ENCODE measurements around the gene RECQL.

Gene RECQL, protein sequence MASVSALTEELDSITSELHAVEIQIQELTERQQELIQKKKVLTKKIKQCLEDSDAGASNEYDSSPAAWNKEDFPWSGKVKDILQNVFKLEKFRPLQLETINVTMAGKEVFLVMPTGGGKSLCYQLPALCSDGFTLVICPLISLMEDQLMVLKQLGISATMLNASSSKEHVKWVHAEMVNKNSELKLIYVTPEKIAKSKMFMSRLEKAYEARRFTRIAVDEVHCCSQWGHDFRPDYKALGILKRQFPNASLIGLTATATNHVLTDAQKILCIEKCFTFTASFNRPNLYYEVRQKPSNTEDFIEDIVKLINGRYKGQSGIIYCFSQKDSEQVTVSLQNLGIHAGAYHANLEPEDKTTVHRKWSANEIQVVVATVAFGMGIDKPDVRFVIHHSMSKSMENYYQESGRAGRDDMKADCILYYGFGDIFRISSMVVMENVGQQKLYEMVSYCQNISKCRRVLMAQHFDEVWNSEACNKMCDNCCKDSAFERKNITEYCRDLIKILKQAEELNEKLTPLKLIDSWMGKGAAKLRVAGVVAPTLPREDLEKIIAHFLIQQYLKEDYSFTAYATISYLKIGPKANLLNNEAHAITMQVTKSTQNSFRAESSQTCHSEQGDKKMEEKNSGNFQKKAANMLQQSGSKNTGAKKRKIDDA

GRCh38 chr12:21501258-21502163 lies at the start of gene RECQL, which contains the start of gene GOLT1B:
RECQL (minus strand) TSS chr12:21501635; CDS start chr12:21499570, 2,065 bp downstream.
GOLT1B (plus strand) TSS chr12:21501789; CDS start chr12:21501924, 135 bp downstream.
- peak; percentile 92 for FAIRE-seq
- peak; percentile 95 for DNase-seq (ENCODE audit: low spot score)

DNA sequence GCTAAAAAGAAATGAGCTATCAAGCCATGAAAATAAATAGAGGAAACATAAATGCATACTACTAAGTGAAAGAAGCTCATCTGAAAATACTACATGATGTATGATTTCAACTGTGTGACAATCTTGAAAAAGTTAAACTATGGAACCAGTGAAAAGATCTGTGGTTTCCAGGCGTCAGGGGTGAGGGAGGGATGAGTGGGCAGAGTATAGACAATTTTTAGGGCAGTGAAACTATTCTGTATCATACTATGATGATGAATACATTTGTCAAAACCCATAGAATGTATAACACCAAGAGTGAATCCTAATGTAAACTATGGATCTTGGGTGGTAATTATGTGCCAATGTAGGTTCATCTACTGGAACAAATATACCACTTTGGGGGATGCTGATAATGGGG lies 46.0 kb upstream of the RECQL start:
- FAIRE-seq = no peak
- DNase-seq (ENCODE audit: low spot score) = no peak

DNA sequence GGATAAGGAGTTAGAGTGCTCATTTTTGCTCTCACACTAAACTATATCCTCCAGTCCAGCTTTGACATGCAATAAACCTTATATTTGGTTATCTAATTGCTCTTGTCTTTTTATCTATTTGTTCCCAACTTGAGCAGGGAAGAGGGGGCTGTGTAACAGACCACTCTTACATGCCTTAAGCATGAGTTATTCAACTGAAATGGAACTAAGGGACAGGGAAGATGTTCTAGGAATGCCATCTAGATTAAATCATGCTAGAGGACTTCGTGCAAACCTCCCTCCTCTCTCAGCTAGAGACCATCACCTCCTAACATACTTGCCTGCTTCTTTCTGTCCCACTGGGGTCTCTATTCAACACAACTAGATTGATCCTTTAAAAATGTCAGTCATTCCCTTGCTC lies 45.3 kb upstream of the RECQL start:
- DNase-seq (ENCODE audit: low spot score) (no peak), FAIRE-seq (no peak)

DNA sequence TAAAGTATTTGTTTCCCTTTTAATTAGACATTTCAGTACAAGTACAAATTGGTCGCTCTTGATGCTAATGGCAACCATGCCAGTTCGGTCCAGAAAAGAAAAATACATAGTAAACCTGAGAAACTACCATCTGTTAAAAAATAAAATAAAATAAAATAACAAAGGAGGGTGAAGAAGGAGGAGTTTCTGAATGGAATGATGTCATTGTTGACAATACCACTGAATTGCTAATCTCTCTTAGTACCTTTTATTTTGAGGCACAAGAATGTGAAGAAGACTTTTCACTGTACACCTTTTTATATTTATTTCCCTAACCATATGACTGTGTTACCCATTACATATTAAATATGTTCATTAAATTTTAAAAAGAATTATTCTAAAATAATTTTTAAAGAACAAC lies 44.1 kb upstream of the RECQL start:
- DNase-seq (ENCODE audit: low spot score) (no peak), FAIRE-seq (no peak)

- no peak for DNase-seq (ENCODE audit: low spot score)
- no peak for FAIRE-seq
Measured at GRCh38 chr12:21543151-21543550, 41.7 kb upstream of the RECQL start.

GRCh38 chr12:21542403-21542802 lies 41.0 kb upstream of the RECQL start:
- no peak for FAIRE-seq
- no peak for DNase-seq (ENCODE audit: low spot score)

- no peak for FAIRE-seq
- DNase-seq (ENCODE audit: low spot score) = no peak
Measured at GRCh38 chr12:21541773-21542172, 40.3 kb upstream of the RECQL start.

DNA sequence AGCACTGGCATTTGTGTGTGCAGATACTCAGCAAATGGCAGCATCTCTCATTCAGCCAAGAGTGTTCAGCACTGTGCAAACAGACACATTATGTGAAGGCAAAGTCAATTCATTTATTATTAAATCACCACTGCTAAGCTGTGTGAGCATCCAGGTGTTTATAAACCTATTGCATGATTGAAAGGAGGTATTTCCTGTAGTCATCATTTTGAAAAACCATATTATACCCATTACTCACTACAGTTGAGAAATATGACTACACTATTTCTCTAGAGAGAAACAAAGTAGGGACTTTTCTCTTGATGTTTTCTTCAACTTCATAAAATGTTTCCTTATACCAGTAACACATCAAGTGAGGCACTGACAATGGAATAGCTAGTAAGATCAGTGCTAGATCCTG lies 38.4 kb upstream of the RECQL start:
- DNase-seq (ENCODE audit: low spot score) = no peak
- no peak for FAIRE-seq

DNA sequence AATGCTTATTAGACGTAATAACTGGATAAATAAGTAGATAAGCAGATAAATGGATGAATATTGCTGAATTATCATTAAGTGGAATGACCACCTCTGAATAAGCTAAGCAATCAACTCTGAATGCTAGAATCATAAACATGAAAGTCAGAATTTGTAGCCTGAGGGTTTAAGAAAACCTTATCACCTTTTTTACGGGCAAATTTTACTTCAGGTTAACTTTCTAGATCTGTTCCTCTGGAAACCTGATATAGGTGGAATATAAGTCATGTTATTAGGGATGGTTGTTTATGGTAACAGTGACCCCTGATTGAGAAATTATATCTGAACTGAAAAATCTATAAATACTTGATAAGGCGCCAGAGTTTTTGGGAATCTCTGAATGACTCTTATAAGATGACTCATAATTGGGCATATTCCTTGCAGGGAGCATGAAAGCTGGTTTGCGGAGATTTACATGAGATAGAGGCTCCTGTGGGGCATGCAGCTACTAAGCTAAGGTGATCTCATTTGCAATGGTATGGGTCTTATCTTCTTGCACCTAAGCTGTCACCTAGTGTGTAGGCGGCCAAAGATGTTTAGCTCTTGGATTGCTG lies 36.7 kb upstream of the RECQL start:
- FAIRE-seq = no peak
- no peak for DNase-seq (ENCODE audit: low spot score)

GRCh38 chr12:21529456-21529855 lies 28.0 kb upstream of the RECQL start:
- FAIRE-seq (no peak), DNase-seq (ENCODE audit: low spot score) (no peak)

DNA sequence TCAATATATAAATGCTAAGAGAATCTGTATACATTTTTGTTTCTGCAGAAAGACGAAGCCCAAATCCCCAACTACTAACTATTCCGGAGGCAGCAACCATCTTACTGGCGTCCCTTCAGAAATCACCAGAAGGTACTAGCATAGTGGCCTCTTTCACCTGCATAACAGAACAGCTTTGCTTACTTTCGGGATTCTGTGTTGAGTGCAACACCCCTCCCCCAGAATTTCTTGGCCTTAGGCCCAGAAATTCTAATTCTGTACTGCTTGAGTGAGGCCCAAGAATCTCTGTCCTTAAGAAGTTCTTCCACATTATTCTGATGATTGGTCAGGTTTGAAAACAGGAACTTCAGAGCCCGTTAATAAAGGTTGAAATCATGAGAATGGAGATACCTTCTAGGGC lies 27.5 kb upstream of the RECQL start:
- FAIRE-seq = no peak
- no peak for DNase-seq (ENCODE audit: low spot score)

DNA sequence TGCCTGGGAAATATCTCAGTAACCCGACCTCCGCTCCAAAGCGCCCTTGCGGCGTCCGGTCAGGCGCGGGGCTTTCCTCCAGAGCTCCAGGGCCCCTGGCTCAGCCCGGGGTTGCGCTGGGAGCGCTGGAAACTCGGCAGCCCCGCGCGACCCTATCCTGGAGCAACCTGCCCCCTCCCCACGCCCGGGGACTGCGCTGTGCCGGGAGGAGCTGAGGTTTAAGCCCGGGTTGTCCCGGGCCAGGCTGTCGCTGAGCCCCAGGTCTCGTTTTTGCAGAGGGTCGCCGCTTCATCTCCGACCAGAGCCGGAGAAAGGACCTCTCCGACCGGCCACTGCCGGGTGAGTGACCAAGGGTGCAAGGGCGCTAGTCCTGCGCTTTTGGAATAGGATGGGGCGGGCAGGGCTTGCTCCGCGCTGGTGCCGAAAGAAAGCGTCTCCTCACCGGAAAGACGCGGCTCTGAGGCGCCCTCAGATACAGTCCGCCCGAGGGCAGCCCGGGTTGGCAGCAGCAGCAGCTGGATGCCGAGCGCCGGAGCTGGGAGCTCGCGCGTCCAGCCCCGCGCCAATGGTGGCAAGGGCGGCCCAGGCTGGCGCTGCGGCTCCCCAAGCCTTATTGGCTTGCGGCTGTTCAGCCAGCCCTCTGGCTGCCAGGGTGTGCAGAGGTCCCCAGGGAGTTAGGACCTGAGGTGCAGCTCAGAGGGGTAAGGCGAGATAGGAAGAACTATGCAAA lies 26.2 kb upstream of the RECQL start:
- peak; percentile 78 for DNase-seq (ENCODE audit: low spot score)
- FAIRE-seq = no peak

DNA sequence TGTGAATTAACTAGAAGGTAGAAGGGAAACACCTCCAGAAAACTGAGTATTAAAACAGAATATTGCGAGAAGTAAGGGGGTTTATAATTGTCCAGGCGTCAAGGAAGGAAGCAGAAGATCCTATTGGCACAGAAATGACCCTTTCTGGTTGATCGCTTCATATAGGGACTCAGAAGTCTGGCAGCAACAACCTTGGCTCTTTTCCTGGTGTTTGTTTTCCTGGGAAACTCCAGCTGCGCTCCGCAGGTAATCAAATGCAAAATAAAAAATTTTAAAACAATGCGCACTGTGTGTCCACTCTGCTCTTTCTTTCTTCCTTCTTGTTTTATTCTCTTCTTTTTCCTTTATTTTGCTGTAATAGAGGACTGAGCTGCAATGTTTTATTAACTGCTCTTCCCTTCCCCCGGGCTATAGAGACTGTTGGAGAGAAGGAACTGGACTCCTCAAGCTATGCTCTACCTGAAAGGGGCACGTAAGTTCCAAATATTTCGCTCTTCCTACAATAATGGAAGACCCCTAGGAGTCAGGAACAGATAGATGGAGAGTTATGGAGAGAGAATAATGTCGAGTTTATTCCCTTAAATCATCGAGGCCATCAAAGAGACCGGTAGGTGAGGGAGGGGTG lies 25.4 kb upstream of the RECQL start:
- no peak for DNase-seq (ENCODE audit: low spot score)
- FAIRE-seq = no peak

- peak; percentile 21 for DNase-seq (ENCODE audit: low spot score)
- no peak for FAIRE-seq
Measured at GRCh38 chr12:21526053-21526452, 24.6 kb upstream of the RECQL start, which contains the start of gene SPX. SPX (plus strand) TSS chr12:21526296; CDS start chr12:21526473, 177 bp downstream.

- FAIRE-seq (no peak), DNase-seq (ENCODE audit: low spot score) (no peak)
Measured at GRCh38 chr12:21523148-21523547, 21.7 kb upstream of the RECQL start.

DNA sequence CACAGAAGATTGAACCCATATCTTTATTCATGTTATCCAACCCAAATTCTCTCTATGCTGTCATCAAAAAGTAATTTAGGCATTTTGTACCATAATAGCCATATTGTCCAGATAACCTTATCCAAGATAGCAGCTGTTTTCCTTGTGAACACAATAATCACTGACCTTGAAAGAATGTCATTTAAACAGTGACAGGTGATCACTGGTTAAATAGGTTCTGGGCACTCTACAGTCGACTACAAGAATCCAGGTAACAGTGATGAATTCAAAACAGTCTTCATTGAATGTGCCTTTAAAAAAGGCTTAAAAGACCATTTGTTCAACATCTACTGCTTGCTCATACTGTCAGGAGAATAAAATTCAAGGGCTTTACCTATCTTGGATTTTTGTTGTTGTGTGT lies 20.1 kb upstream of the RECQL start:
- FAIRE-seq (no peak), DNase-seq (ENCODE audit: low spot score) (no peak)

GRCh38 chr12:21518451-21518850 lies 17.0 kb upstream of the RECQL start:
- FAIRE-seq = no peak
- DNase-seq (ENCODE audit: low spot score) = no peak

GRCh38 chr12:21516281-21516680 lies 14.8 kb upstream of the RECQL start:
- FAIRE-seq = no peak
- no peak for DNase-seq (ENCODE audit: low spot score)

DNA sequence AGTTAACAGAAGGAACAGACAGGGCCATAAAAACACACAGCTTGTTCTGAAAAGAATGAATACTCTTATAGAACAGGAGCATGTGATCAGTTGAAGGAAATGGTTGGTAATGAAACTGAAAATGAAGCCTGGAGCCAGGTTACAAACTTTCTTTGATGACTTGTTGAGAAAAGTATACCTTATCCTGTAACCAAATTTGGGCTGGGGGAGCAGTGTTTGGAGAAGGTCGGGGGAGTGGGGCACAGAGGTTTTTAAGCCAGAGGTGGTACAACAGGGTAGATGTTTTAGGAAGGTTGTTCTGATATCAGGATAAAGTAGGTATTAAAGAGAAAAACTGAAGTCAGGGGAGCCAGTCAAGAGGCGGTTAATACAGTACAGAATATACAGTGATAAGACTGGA lies 8.3 kb upstream of the RECQL start:
- DNase-seq (ENCODE audit: low spot score) (no peak), FAIRE-seq (no peak)

GRCh38 chr12:21507849-21508248 lies 6.4 kb upstream of the RECQL start:
- DNase-seq (ENCODE audit: low spot score) (no peak), FAIRE-seq (no peak)
